ENCODE data around the gene MED10.

DNA sequence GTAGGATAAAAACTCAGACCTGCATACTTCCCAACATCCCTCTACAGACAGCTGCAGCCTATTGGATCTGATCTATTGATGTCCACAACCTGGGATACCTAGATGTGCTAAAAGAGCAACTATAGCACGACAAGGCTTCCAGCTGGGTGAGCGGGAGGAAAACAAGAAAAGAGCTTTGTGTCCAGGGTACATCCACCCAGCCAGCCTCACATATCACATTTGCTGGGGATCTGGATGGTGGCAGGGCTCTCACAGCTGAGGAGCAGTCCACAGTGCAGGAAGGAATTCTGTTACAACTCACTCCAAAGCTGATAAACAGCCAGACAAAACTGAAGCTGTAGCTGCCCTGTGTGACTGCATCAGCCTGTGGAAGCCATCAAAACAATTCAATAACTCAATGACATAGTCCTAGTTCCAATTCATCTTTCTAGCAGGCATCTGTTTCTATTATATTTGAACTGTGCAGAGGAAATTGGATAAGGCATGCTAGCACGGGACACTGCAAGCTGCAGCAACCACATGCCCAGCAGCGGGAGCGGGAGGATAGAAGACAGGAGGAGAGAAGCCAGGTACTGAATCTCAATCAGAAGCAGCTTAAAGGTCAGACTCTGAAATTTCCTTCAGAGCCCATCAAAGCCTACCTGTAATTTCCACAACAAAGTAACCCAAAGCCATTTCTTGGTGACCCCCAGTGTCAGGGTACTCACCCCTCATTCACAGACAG is 45.0 kb downstream of the MED10 start:
- TF ChIP-seq FOSL2 (IDR thresholded peaks at IDR 0.05; ENCODE audit: borderline replicate concordance, low read depth) (no peak), RAD21 (IDR thresholded peaks at IDR 0.05; ENCODE audit: low read length) (no peak), POLR2AphosphoS5 (IDR thresholded peaks at IDR 0.05; ENCODE audit: low read depth, low read length) (no peak), ZBTB33 (IDR thresholded peaks at IDR 0.05; ENCODE audit: borderline replicate concordance, low read depth) (no peak)

All from SK-N-SH (cell line).